GM21515 (cell line): ENCODE results near the gene XPNPEP1.
"Not testable (repeated sequence)": the region's sequence is repeated elsewhere in the genome, so short reads cannot be mapped to it uniquely, and the experiment has no call there.

Experiments used
- ATAC-seq: cut with Tn5 transposase; IDR thresholded peaks from one replicate; pipeline ENCODE4 v1.9.1; 2021; ENCODE audit not compliant: unreplicated experiment

The XPNPEP1 gene

DNA sequence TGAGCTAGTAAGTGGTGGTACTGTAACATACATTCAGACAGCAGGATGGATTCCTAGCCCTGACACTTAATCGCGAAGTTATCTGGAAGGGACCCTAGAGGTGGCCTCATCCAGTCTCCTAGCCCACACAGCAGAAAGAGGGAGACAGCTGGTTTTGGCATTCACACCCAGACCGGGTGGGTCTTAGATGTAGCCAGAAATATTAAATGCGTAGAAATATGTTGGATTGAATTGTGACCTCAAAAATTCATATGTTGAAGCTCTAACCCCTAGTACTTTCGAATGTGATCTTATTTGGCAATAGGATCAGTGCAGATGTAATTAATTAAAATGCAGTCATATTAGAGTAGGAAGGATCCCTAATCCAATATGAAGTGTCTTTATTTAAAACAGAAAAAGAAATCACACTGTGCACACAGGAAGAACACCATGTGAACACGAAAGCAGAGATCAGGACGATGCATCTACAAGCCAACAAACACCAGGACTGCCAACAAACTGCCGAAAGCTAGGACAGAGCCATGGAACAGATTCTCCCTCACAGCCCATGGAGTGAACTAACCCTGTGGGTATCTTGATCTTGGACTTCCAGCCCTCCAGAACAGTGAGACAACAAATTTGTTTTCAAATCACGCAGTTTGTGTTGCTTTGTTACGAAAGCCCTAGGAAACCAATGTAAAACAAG is 2.9 kb upstream of the XPNPEP1 start:
- ATAC-seq: no peak

DNA sequence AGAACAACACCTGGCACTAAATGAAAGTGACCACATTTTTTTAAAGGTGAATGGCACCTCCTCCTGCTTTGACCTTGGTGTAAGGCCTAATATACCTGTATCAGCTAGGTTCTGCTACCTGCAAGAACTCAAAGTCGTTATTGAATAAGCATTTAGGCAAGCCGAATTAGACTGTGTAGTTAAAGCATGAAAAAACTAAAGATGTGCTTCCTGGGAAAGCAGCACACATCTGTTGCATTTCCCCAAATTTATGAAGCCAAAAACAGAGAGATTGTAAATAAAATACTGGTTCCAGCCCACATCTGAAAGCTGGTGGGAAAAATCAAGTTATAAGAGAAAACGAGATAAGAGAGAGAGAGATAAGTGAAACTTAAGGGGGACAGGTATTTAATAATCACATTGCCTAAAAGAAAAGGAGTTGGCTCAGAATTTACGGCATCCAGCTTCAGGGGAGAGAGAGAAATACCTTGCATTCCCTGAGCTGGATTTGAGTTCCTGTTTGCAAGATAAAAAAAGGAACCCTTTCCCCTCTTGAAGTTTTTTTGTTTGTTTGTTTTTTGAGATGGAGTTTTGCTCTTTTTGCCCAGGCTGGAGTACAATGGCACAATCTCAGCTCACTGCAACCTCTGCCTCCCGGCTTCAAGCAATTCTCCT is 1.8 kb upstream of the XPNPEP1 start:
- ATAC-seq: no peak

DNA sequence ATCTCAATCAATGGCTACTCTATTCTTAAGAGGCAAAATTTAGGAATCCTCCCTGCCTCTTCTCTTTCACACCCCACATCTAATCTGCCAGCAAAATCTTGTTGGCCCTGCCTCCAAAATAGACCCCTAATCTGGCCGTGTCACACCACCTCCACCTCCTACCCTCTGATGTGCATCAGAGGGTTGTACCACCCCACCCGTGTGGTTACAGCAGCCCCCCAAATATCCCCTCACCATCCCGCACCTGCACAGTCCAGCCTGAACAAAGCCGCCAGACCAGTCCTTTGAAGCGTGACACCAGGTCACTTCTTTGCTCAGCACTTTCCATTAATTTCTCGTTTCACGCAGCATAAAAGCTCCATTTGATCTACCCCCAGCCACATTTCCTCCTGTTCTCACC is 776 bp upstream of the XPNPEP1 start:
- ATAC-seq: no peak

DNA sequence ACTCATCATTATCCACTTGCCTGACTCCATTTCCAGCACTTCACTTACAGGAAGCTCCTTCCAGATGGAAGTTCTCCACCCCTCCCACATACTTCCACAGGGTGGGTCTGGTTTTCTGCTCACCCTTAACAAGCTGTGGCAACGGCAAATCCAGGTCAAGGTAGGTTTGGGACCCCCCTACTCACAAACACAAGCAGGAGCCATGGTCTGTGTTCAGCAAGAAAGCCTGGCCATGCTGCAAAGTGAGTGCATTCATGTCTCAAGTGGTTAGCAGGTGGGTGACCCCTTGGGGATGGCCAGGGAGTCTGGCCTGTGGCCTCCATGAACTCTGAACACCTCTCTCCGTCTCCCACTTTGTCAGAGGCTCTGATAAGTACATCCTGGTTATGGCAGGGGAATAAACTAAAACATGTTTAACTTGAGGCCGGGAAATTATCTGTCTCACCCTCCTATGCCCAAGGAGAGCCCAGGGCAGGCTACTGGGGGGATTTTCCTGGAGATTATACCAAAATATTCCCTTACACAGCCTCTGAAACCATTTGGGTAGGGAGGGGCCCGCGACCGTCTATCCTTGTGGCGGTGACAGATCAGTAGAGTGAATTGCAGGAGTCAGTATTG is 844 bp downstream of the XPNPEP1 start:
- no peak for ATAC-seq

DNA sequence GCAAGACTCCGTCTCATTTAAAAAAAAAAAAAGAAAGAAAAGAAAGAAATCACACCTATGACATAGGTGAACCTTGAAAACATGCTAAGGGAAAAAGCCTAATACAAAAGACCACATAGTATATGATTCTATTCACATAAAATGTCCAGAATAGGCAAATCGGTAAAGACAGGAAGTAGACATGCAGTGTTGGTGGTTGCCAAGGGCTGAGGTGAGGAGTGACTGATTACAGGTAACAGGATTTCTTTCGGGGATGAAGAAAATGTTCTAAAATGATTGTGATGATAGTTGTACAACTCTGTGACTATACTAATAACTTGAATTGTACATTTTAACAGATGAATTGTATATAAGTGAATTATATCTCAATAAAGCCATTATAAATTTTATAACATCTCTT is 3.3 kb downstream of the XPNPEP1 start:
- ATAC-seq: no peak

DNA sequence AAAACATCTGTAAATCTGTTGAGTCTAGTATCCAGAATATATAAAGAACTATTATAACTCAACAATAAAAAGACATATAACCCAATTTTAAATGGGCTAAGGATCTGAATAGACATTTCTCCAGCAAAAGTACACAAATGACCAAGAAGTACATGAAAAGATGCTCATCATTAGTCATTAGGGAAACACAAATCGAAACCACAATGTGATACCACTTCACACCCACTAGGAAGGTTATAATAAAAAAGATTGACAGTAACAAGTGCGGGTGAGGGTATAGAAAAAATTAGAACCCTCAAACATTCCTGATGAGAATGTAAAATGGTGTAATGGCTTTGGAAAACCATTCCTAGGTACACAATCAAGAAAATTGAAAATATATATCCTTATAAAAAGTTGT is 4.1 kb downstream of the XPNPEP1 start:
- no peak for ATAC-seq

DNA sequence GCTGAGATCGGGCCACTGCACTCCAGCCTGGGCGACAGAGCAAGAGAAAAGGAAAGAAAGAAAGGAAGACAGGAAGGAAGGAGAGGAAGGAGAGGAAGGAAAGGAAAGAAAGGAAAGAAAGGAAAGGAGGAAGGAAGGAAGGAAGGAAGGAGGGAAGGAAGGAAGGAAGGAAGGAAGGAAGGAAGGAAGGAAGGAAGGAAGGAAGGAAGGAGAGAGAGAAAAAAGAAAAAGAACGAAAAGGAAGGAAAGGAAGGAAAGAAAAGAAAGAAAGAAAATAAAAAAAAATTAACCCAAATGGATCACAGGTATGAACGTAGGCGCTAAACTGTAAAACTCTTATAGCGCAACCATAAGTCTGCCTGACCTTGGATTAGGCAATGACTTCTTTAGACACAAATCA is 4.6 kb downstream of the XPNPEP1 start:
- not testable (repeated sequence) for ATAC-seq

DNA sequence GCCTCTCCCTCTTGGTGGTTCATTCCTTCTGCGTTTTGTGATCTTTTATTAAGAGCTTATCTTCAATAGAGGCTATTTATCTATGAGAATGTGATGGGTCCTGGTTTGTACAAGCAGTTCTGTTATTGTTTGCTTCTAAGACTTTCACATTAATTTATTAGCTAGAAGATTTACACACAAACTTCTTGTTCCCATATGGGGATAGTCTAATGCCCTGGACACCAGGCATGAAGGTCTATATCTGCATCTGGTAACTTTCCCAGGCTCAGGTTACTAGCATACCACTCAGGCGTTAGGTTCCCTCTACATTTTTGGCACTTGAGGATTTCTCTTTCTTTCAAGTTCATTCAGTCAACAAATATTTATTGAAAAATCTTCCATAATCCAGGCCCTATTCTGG is 7.7 kb downstream of the XPNPEP1 start:
- ATAC-seq: no peak

DNA sequence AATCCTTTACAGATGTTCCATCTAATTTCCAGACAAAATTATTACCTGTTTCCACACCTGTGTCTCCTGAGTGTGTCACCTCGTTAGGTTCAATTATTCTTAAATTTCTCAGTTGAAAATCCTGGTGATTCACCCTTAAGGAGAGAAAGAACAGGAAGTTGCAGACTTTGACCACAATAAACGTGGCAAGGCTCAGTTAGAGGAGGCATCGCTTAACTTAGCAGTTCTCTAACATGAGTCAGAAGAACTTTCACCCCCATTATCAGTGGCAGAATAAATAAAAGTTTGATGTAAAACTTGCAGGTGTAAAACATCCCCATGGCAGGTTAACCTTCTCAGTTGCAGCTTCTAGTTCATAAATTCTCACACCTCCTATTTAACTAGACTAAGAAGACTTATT is 8.3 kb downstream of the XPNPEP1 start:
- ATAC-seq: no peak

DNA sequence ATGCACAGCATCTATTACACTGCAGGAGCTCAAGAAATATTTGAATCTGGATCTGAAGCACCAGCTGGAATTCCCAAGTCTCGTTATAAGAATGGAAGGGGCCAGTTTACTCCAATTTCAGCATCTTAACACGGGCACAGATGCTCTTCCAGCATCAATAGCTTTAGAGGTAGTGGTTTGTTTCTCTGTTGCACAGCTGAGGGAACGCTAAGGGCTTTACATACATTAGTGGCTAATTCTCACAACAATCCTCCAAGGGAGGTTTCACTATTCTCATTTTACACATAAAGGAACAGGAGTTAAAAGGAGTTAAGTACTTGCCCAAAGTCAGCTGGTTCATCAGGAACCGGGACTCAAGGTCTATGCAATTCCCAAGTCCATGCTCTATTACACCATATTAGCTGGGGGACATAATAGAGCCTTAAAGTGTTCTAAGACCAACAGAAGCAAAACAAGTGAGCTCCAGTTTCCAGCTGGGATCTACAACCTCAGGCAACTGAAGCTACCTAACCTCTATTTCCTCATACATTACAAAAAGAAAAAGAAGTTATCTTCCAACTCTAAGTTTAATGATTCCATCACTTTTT is 9.9 kb downstream of the XPNPEP1 start:
- no peak for ATAC-seq

DNA sequence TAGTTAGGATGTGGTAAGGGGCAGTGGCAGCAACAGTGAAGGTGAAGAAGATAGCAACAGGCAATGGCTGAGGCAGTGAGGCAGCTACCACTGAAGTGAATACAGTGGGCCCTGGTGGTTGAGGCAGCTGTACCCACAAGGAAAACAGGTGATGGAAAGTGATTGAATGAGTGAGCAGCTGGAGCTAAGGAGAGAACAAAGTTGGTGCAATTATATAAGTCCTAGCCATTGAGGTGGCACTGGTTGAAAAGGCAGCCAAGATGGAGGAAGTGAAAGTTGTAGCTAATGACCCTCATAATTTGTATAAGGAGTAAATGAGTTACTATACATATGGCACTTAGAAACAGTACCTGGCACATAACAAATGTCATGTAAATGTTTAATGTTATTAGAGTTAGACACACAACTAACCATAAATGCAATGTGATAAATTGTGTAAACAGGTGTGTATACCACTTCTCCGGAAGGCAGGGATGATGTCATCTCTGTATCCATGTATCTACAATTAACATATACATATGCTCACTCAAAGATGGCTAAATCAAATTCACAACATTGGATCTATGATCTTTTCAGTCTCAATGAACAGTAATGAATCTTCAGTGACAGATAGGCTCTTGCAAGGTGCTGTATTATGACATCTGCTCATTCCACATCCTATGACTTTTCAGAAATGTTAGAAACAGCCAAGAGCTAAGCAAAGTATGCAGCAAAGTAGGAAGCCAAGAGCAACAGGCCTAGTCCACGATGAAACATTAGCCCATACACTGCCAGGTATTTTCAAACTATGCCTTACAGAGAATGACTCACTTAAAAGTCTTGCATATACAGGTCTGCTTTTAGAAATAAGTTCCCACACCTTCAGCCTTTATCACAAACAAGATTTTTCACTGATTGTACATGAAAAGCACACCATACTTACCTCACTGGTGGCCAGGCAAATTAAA is 10.7 kb downstream of the XPNPEP1 start:
- peak; percentile 75 for ATAC-seq

DNA sequence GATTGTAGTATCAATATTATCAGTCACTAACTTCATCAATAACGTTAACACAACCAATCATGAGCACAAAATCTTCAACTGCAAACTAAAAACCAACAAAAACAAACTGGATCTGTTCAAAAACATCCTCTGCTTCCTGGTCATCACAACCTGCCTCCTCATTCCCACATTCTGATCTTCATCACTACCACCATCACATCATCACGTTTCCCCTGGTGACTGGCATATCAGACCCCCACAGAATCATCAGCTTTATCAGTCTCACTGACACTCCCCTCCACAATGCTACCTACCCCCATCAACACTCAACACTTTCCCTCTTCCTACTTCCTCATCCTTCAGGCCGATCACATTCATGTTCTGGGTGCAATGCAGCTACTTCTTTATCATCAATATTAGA is 11.4 kb downstream of the XPNPEP1 start:
- no peak for ATAC-seq

DNA sequence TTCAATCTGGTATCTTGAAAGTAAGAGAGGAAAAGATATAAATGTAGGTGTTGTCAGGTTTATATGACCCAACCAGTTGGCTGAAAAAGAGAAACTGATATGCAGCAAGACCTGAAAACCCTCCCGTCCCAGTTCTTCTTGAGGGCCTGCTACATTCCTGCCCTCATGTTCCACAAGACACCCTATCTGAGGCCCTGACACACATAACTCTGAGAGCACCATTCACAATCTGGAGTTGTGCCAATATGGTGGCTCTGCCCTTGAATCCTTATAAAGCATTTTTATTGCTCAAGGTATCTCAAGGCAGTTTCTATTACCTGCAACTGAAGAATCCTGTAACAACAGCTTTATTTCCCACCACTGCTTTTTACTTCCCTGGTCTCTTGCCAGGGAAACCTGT is 17.0 kb downstream of the XPNPEP1 start:
- no peak for ATAC-seq

DNA sequence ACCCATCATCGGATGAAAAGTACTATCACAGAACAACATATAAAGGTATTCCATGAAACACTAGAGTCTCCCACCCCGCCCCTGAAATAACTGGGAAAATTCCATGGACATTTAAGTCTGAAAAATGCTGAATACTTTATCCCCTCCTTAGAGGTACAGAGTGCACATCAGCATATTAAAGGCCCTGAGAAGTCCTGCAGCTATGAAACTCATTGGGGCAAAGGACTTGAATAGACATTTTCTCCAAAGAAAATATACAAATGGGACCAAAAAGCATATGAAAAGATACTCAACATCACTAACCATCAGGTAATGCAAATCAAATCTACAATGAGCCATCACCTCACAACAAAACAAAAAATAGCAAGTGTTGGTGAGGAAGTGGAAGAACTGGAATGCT is 18.9 kb downstream of the XPNPEP1 start:
- ATAC-seq: no peak

DNA sequence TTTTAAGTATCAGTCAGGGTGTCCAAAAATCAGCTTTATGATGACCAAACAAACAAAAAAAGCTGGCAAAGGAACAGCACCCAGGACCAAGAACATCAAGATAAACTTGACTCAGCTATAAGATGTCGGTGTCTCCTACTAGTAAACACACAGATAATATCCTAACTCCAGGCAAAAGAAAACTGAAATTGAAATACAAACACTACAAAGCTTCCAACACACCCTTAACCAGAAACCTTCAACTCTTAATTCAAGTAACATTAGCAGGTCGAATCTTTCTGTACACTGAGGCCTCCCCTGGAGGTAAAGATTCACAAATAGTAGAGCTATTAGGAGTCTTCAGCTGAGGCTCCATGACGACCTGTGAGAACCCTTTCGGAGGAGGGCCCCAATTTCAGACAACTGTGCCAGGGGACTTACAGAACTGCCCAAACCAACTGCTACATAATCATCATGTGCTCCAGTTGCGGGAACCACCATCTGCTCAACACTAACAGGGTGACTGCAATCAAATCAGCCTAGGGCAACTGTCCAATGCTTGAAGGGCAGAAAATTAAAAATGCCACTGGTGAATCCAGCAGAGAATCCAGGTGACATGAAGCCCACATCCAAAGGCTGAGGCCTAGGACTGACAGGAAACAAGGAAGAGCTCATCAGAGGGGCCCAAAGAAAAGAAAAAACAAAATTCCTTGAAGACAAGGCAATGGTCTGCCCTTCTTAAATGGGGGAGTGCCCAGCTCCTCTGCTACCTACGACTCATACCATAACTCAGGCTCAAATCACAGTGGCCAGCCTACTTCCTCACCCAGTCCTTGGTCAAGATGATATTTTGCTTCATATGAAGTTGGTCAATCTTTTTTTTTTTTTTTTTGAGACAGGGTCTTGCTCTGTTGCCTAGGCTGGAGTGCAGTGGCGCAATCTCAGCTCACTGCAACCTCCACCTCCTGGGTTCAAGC is 20.0 kb downstream of the XPNPEP1 start:
- ATAC-seq: no peak

DNA sequence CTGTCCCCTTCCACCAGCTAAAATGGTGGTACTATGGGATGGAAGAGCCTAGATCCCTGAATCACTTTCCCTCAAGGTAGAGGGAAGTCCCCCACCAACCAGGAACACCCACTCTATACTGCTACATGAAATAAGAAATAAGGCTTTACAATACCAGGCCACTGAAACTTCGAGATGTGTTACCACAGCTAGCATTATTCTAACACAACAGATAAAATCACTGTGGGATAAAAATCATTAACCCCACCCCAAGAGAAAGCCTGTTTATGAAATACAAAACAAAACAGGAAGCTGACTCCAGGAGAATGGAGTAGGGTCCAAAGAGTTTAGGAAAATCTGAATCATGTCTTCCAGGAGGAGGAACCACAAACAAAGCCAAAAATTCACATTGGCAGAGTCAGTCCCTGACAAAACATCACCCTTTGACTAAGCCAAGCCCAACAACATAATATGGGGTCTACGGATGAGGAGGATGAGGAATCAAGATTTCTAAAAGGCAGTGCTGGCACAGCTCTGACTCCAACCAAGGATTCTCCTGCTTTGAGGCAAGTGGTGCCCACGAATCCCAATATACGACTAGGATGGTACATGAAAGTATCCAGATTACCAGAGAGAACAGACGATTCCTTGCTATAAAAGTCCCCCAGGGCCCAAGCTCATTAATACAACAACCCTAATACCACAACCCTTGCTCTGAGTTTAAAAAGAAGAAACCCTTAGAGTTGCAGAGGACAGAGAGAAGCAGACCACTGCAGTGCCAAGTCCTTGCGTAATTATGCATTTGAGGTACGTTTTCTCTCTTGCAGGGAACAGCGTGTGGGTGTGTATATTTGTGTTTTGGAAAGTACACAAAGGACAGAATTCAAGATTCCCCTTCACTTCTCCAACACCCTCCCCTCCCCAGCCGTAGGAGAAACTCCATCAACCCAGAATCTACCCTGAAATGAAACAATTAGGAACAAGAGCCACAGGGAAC is 23.7 kb downstream of the XPNPEP1 start:
- no peak for ATAC-seq

DNA sequence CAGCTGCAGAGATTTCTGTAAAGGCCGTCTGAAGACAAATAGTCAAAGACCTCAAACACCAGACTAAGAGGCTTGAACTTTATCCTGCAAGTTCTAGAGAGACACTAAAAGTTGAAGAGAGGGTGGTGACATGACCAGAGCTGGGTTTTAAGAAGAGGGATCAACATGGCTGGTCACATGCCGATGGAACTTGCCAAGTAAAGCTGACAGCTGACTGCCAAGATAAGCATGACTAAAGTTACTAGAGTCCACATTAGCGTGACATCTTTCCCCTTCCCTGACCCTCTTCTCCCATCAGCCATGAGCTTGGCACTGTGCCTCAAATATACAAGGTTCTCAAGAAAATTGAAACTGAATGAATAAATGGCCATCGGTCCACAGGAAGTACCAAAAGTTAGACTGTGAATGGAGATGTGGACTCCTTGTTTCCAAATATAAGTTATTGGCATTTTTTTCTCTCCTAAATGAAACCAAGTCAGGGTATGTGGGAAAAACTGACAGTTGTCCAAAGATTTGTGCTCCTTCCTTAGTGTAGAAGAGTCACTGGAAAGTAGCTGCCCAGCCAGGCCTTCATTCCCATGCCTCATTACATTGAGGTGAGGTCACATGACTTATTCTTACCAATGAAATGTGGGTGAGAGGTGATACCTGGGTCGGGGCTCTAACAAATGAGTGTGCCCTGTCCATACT is 24.5 kb downstream of the XPNPEP1 start:
- ATAC-seq: no peak

DNA sequence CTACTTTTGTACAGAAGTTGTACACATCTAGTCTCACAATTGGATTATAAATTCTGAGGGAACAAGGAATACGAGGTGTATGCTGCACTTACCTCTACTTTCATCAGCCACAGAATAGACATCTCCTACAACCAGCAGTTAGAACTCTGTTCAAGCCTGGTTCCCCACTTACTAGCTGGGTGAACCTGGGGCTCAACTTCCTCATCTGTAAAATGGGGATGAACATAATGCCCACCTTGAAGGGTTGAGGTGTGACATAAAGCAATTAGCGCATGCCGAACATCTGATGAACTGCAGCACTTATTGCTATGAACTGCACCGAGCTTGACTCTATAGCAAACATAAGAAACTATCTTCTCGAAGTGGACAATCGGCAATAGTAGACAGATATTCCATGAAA is 25.3 kb downstream of the XPNPEP1 start:
- ATAC-seq: no peak
